ENCODE measurements around the gene NUDT17. TPM values are rescaled to one million over a fixed set of nuclear protein-coding genes. Genes with fewer than 3 reads are reported as not detected.

The NUDT17 gene
- total RNA-seq, 1 experiment from 2014 or later: 1.8 TPM

GRCh38 chr1:145806408-145806807, 39.0 kb upstream of the NUDT17 start:
- ChIA-PET POLR2A (no interaction called here), RAD21 (ENCODE audit: low non-redundant PET in 1 of 2, low total read pairs in 2 of 2, uncharacterized antibody in 2 of 2, unreplicated experiment in 2 of 2) (no interaction called here), CTCF (no interaction called here)
- no TSS peak for BruUV-seq (replicated peaks)
- H3K9me2 ChIP-seq (ENCODE audit: insufficient read depth): no peaks in the 10 kb centered on the region
- no peak overlapping the region for H3K4me2 ChIP-seq (ENCODE audit: low read length)
- no peaks in the 10 kb centered on the region for H3K27me3 ChIP-seq (ENCODE audit: insufficient read depth, low read length)
- ATAC-seq (no peak), DNase-seq (ENCODE audit: low read depth, low spot score) (no peak)
- H3K9ac ChIP-seq (ENCODE audit: low read length): no peak overlapping the region
- peaks cover 0 to 9% of the 10 kb centered on the region in 2 experiments; a peak in 1 of 4 replicates for H3K4me1 ChIP-seq (ENCODE audit: control insufficient read depth in 1 of 2, insufficient read depth in 2 of 2, low read length in 2 of 2)
- no peaks in the 10 kb centered on the region for H3K36me3 ChIP-seq (ENCODE audit: control insufficient read depth in 1 of 2, insufficient read depth in 2 of 2, low read length in 2 of 2)
- no peaks in the 10 kb centered on the region for H4K20me1 ChIP-seq (ENCODE audit: insufficient read depth)
- peaks cover 60% of the 10 kb centered on the region for H3K79me2 ChIP-seq (ENCODE audit: insufficient read depth, low read length)
- no peaks in the 10 kb centered on the region for H3K9me3 ChIP-seq (ENCODE audit: control insufficient read depth in 1 of 2, insufficient read depth in 1 of 2, low read depth in 1 of 2, low read length in 2 of 2)
- H3K27ac ChIP-seq (ENCODE audit: low read depth, low read length): no peak overlapping the region
- H2AFZ ChIP-seq (ENCODE audit: low read depth, low read length, poor library complexity, severe bottlenecking): no peak overlapping the region
- H3K4me3 ChIP-seq (replicated peaks in 1 of 2; ENCODE audit: low read depth in 1 of 2, low read length in 2 of 2): no peak overlapping the region
- intact Hi-C loops (cut with micrococcal nuclease): no loop called here
- TF ChIP-seq YY1 (IDR thresholded peaks at IDR 0.05; ENCODE audit: extremely low read depth, insufficient replicate concordance, low read depth, low read length) (no peak), RAD21 (IDR thresholded peaks at IDR 0.05; ENCODE audit: low read depth) (no peak), ZNF274 (IDR thresholded peaks at IDR 0.05; ENCODE audit: low read depth, low read length) (no peak), EZH2phosphoT487 (IDR thresholded peaks at IDR 0.05; ENCODE audit: borderline replicate concordance) (no peak), SP1 (IDR thresholded peaks at IDR 0.05; ENCODE audit: low read depth) (no peak), SIN3A (IDR thresholded peaks at IDR 0.05; ENCODE audit: low read depth) (no peak), POLR2AphosphoS5 (IDR thresholded peaks at IDR 0.05; ENCODE audit: low read depth, low read length) (no peak), SRF (IDR thresholded peaks at IDR 0.05; ENCODE audit: low read depth) (no peak), TCF7L2 (IDR thresholded peaks at IDR 0.05; ENCODE audit: borderline replicate concordance, extremely low read depth, insufficient read depth, insufficient read length) (no peak), JUND (IDR thresholded peaks at IDR 0.05) (no peak), CBX3 (IDR thresholded peaks at IDR 0.05; ENCODE audit: low read depth) (no peak), REST (IDR thresholded peaks at IDR 0.05; ENCODE audit: low read depth) (no peak)
- TF ChIP-seq, protein P1, sequence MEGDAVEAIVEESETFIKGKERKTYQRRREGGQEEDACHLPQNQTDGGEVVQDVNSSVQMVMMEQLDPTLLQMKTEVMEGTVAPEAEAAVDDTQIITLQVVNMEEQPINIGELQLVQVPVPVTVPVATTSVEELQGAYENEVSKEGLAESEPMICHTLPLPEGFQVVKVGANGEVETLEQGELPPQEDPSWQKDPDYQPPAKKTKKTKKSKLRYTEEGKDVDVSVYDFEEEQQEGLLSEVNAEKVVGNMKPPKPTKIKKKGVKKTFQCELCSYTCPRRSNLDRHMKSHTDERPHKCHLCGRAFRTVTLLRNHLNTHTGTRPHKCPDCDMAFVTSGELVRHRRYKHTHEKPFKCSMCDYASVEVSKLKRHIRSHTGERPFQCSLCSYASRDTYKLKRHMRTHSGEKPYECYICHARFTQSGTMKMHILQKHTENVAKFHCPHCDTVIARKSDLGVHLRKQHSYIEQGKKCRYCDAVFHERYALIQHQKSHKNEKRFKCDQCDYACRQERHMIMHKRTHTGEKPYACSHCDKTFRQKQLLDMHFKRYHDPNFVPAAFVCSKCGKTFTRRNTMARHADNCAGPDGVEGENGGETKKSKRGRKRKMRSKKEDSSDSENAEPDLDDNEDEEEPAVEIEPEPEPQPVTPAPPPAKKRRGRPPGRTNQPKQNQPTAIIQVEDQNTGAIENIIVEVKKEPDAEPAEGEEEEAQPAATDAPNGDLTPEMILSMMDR (IDR thresholded peaks at IDR 0.05 in 2 of 3, conservative IDR thresholded peaks at IDR 0.05 in 1 of 3; ENCODE audit: borderline replicate concordance in 1 of 3, insufficient read depth in 1 of 3, low read depth in 2 of 3, low read length in 2 of 3): no peak
- TF ChIP-seq, protein P2, sequence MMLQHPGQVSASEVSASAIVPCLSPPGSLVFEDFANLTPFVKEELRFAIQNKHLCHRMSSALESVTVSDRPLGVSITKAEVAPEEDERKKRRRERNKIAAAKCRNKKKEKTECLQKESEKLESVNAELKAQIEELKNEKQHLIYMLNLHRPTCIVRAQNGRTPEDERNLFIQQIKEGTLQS (IDR thresholded peaks at IDR 0.05): no peak

All from HCT116 (cell line).